HG02938 (cell line): ENCODE data around the gene IL12RB1.

Source experiments
- ATAC-seq: cut with Tn5 transposase; IDR thresholded peaks from one replicate; pipeline ENCODE4 v1.9.1; 2021; ENCODE audit warnings: mild to moderate bottlenecking, moderate library complexity; ENCODE audit not compliant: unreplicated experiment

Gene IL12RB1

GRCh38 chr19:18013210-18014111 lies 73.3 kb downstream of the IL12RB1 start:
- no peak for ATAC-seq

GRCh38 chr19:18010149-18010548 lies 76.6 kb downstream of the IL12RB1 start:
- ATAC-seq = no peak

- ATAC-seq = no peak
These were observed 77.2 kb downstream of the IL12RB1 start for GRCh38 chr19:18009412-18010066.
